Breast epithelium (tissue), 4 donors: ENCODE data around the gene ASXL2. TPM values are rescaled to one million over a fixed set of nuclear protein-coding genes. Genes with fewer than 3 reads are reported as not detected.
"Not testable (repeated sequence)": the region's sequence is repeated elsewhere in the genome, so short reads cannot be mapped to it uniquely, and the experiment has no call there.

Experiments
- DNase-seq, 2 donors: peaks; one replicate each; pipeline ENCODE4 v3.0.0-alpha.2; 2019; ENCODE audit warnings: low spot score in 2 of 2
- H3K27ac ChIP-seq, 2 donors: fragments of 200-600 bp; sonication (generic) in 1 of 2; one replicate each; pipeline ENCODE4 v1.5.1; 2016 to 2019; ENCODE audit warnings: mild to moderate bottlenecking in 1 of 2
- H3K27me3 ChIP-seq, 2 donors: fragments of 200-600 bp; sonication (generic) in 1 of 2; one replicate each; pipeline versions ENCODE4 v1.5.1 to v1.6.0; 2017 to 2019; ENCODE audit warnings: control low read depth in 1 of 2, mild to moderate bottlenecking in 1 of 2
- H3K36me3 ChIP-seq: fragments of 200-600 bp; one replicate; pipeline ENCODE4 v1.5.1; 2019
- H3K4me1 ChIP-seq, 2 donors: fragments of 200-600 bp; sonication (generic); one replicate each; pipeline ENCODE4 v1.5.1; 2016 to 2019; ENCODE audit warnings: control low read depth in 1 of 2
- H3K4me3 ChIP-seq, 3 donors: fragments of 200-600 bp; sonication (generic); 1 replicate in 2 of 3; 2 replicates in 1 of 3; pipeline ENCODE4 v1.5.1; 2016 to 2019; ENCODE audit warnings: mild to moderate bottlenecking in 3 of 3, moderate library complexity in 2 of 3
- H3K9me3 ChIP-seq, 2 donors: fragments of 200-600 bp; sonication (generic) in 1 of 2; one replicate each; pipeline ENCODE4 v1.5.1; 2016 to 2019; ENCODE audit warnings: control low read depth in 1 of 2
- POLR2A ChIP-seq: fragments of 450-650 bp; IDR thresholded peaks from one replicate; pipeline ENCODE4 v1.6.1; 2016; ENCODE audit warnings: antibody characterized with exemption, mild to moderate bottlenecking, moderate library complexity
- POLR2AphosphoS5 ChIP-seq, 3 donors: sonication (generic); formaldehyde crosslinking; IDR thresholded peaks; one replicate each; pipeline ENCODE4 v1.6.1; 2017; ENCODE audit warnings: antibody characterized with exemption in 3 of 3
- intact Hi-C: fragments of 100-400 bp; cut with DNase I; formaldehyde crosslinking; loops from one replicate; pipeline ENCODE4 v1.15.1; 2023; ENCODE audit warnings: low total_unique reads
- total RNA-seq, 3 donors: library from RNA; depleted of rRNA; stranded (reverse); fragments of >200 nt; gene quantifications; one replicate each; pipeline ENCODE4 v1.1.0, GENCODE V29; 2016
- TF ChIP-seq, protein P1 (sequence below), 3 donors: fragments of 450-650 bp; IDR thresholded peaks; one replicate each; pipeline ENCODE4 v1.5.1; 2016 to 2017; ENCODE audit warnings: antibody characterized with exemption in 3 of 3, mild to moderate bottlenecking in 3 of 3, moderate library complexity in 3 of 3

Gene ASXL2
- total RNA-seq, 3 donors from 2014 or later: 16.4 to 18.2 (median 17.4) TPM

DNA sequence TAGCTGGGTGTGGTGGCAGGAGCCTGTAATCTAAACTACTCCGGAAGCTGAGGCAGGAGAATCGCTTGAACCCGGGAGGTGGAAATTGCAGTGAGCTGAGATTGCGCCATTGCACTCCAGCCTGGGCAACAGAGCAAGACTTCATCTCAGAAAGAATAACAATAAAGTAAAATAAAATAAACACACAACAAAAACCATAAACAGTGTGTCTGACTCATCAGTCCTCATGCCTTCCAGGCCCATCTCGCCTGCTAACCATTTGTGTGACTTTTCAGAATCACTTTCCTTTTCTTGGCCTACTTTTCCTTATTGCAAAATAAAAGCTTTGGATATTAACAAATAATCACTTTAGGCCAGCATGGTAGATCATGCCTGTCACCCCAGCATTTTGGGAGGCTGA, 42.0 kb upstream of the ASXL2 start:
- no peaks in the 10 kb centered on the region for H3K27me3 ChIP-seq
- H3K4me3 ChIP-seq: no peak overlapping the region
- H3K27ac ChIP-seq: no peak overlapping the region
- intact Hi-C loops: no loop called here
- DNase-seq: no peak
- no peaks in the 10 kb centered on the region for H3K9me3 ChIP-seq
- H3K36me3 ChIP-seq: no peaks in the 10 kb centered on the region
- no peaks in the 10 kb centered on the region for H3K4me1 ChIP-seq
- TF ChIP-seq POLR2AphosphoS5 (IDR thresholded peaks at IDR 0.05) (no peak), POLR2A (no peak)

DNA sequence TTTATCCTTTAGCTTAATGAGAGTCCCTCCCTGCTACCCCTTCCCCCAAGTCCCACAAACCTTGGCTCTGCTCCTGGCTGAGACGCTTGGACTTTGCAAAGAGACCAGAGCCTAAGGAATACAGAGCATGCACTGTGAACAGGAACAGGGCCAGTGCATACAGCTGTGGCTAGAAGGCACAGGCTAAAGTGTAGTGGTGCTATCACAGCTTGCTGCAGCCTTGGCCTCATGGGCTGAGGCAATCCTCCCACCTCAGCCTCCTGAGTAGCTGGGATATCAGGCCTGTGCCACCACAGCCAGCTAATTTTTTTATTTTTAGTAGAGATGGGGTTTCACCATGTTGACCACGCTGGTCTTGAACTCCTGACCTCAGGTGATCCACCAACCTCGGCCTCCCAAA, 39.5 kb upstream of the ASXL2 start:
- H3K27ac ChIP-seq: no peak overlapping the region
- H3K9me3 ChIP-seq: no peaks in the 10 kb centered on the region
- no peak for DNase-seq
- H3K36me3 ChIP-seq: no peaks in the 10 kb centered on the region
- H3K27me3 ChIP-seq: no peaks in the 10 kb centered on the region
- H3K4me1 ChIP-seq: no peaks in the 10 kb centered on the region
- no peak overlapping the region for H3K4me3 ChIP-seq
- no peak for TF ChIP-seq POLR2A
- TF ChIP-seq POLR2AphosphoS5 (IDR thresholded peaks at IDR 0.05): no peak
- TF ChIP-seq, protein P1, sequence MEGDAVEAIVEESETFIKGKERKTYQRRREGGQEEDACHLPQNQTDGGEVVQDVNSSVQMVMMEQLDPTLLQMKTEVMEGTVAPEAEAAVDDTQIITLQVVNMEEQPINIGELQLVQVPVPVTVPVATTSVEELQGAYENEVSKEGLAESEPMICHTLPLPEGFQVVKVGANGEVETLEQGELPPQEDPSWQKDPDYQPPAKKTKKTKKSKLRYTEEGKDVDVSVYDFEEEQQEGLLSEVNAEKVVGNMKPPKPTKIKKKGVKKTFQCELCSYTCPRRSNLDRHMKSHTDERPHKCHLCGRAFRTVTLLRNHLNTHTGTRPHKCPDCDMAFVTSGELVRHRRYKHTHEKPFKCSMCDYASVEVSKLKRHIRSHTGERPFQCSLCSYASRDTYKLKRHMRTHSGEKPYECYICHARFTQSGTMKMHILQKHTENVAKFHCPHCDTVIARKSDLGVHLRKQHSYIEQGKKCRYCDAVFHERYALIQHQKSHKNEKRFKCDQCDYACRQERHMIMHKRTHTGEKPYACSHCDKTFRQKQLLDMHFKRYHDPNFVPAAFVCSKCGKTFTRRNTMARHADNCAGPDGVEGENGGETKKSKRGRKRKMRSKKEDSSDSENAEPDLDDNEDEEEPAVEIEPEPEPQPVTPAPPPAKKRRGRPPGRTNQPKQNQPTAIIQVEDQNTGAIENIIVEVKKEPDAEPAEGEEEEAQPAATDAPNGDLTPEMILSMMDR (IDR thresholded peaks at IDR 0.05): no peak
- intact Hi-C loops: no loop called here

DNA sequence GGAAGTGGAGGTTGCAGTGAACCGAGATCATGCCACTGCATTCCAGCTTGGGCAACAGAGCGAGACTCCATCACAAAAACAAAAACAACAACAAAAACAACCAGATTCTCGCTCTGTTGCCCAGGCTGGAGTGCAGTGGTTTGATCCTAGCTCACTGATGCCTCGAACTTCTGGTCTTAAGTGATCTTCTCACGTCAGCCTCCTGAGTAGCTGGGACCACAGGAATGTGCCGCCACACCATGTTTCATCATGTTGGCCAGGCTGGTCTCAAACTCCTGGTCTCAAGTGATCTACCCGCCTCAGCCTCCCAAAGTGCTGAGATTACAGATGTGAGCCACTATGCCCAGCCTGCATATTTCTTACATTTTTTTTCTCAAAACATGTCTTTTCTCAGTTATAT, 39.1 kb upstream of the ASXL2 start:
- H3K4me1 ChIP-seq, H3K9me3 ChIP-seq, DNase-seq, H3K36me3 ChIP-seq, H3K4me3 ChIP-seq, H3K27me3 ChIP-seq, intact Hi-C loops, H3K27ac ChIP-seq: not testable (repeated sequence)

DNA sequence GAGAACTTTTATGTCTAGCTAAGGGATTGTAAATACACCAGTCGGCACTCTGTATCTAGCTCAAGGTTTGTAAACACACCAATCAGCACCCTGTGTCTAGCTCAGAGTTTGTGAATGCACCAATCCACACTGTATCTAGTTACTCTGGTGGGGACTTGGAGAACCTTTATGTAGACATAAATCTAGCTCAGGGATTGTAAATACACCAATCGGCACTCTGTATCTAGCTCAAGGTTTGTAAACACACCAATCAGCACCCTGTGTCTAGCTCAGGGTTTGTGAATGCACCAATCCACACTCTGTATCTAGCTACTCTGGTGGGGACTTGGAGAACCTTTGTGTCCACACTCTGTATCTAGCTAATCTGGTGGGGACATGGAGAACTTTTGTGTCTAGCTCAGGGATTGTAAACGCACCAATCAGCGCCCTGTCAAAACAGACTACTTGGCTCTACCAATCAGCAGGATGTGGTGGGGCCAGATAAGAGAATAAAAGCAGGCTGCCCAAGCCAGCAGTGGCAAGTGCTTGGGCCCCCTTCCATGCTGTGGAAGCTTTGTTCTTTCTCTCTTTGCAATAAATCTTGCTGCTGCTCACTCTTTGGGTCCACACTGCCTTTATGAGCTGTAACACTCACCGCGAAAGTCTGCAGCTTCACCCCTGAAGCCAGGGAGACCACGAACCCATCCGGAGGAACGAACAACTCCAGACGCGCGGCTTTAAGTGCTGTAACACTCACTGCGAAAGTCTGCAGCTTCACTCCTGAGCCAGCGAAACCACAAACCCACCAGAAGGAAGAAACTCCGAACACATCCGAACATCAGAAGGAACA, 37.9 kb upstream of the ASXL2 start:
- H3K4me1 ChIP-seq, H3K27ac ChIP-seq, H3K36me3 ChIP-seq, H3K27me3 ChIP-seq, intact Hi-C loops, H3K4me3 ChIP-seq, H3K9me3 ChIP-seq, DNase-seq: not testable (repeated sequence)

DNA sequence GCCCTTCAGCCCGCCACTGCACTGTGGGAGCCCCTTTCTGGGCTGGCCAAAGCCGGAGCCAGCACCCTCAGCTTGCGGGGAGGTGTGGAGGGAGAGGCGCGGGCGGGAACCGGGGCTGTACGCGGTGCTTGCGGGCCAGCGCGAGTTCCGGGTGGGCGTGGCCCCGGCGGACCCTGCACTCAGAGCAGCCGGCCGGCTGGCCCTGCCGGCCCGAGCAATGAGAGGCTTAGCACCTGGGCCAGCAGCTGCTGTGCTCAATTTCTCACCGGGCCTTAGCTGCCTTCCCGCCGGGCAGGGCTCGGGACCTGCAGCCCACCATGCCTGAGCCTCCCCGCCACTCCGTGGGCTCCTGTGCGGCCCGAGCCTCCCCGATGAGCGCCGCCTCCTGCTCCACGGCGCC, 37.1 kb upstream of the ASXL2 start:
- H3K4me3 ChIP-seq, H3K27ac ChIP-seq, H3K36me3 ChIP-seq, H3K4me1 ChIP-seq, H3K27me3 ChIP-seq, H3K9me3 ChIP-seq, DNase-seq, intact Hi-C loops: not testable (repeated sequence)

DNA sequence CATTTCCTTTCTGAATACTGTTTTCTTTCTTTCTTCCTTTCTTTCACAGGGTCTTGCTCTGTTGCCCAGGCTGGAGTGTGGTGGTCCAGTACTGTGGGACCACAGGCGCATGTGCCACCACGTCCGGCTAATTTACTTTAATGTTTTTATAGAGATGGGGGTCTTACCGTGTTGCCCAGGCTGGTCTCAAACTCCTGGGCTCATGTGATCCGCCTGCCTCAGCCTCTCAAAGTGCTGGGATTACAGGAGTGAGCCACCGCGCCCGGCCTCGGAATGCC, 35.3 kb upstream of the ASXL2 start:
- H3K9me3 ChIP-seq, H3K4me1 ChIP-seq, DNase-seq, intact Hi-C loops, H3K27me3 ChIP-seq, H3K4me3 ChIP-seq, H3K36me3 ChIP-seq, H3K27ac ChIP-seq: not testable (repeated sequence)

DNA sequence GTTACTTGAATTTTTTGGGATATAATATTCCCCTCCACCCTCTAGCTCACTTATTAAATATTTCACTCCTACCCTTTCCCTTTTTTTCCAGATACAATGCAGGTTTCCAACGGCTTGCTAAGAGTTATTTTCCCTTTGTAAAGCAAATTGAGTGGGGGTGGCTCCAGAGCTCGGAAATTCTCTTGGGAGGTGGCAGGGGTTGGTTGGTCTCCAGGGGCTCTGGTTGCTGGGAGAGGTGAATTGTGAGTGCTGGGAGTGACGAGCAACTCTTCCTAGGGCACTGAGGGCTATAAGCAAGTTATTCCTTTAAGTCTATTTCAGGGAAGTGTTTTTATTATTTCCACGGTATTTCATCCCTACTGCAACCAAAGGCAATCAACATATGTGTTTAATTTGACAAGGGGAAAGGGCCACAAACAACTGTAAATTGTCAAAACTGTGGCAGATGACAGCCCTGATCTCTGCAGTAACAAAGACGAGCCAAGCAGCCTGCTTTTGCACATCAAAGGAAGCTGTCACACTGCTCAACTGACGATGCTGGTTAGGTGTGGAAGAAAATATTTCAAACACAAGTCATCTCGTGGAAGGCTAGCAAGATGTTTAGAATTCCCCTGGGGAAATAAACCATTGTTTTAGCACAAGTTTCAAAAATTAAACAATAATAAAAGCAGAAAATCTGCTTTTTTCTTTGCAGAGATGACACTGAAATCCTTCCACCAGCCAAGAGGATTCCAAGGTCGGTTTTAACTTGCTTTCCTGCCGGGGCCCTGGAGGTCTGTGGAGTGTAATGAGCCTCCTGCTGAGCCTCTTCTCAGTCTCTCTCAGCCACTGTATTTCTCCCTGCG, 34.8 kb upstream of the ASXL2 start:
- no peak for TF ChIP-seq POLR2A
- TF ChIP-seq, protein P1 (IDR thresholded peaks at IDR 0.05): no peak
- no peak for TF ChIP-seq POLR2AphosphoS5 (IDR thresholded peaks at IDR 0.05)
- no peaks in the 10 kb centered on the region for H3K4me1 ChIP-seq
- intact Hi-C loops: no loop called here
- H3K9me3 ChIP-seq: no peaks in the 10 kb centered on the region
- no peak overlapping the region for H3K27ac ChIP-seq
- no peak for DNase-seq
- no peaks in the 10 kb centered on the region for H3K27me3 ChIP-seq
- H3K4me3 ChIP-seq: no peak overlapping the region
- H3K36me3 ChIP-seq: no peaks in the 10 kb centered on the region

DNA sequence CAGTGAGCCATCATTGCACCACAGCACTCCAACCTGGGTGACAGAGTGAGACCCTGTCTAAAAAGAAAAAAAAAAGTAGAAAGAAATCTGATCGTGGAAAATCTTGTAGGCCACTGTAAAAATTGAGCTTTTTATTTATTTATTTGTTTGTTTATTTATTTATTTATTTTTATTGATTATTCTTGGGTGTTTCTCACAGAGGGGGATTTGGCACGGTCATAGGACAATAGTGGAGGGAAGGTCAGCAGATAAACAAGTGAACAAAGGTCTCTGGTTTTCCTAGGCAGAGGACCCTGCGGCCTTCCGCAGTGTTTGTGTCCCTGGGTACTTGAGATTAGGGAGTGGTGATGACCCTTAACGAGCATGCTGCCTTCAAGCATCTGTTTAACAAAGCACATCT, 31.3 kb upstream of the ASXL2 start:
- H3K4me1 ChIP-seq, DNase-seq, H3K27ac ChIP-seq, H3K4me3 ChIP-seq, H3K36me3 ChIP-seq, intact Hi-C loops, H3K9me3 ChIP-seq, H3K27me3 ChIP-seq: not testable (repeated sequence)
